WI38 (cell line): ENCODE measurements around the gene FBXO39.
"Not testable (repeated sequence)": the region's sequence is repeated elsewhere in the genome, so short reads cannot be mapped to it uniquely, and the experiment has no call there.

Experiments used
- H3K4me3 ChIP-seq: 2 replicates; pipeline ENCODE4 v1.5.1; 2011; ENCODE audit warnings: low read depth, mild to moderate bottlenecking, control low read depth, low read length
- TF ChIP-seq, protein P1 (sequence below): IDR thresholded peaks from 2 replicates; pipeline ENCODE4 v1.5.1; 2012; ENCODE audit warnings: low read depth, mild to moderate bottlenecking, control low read depth, low read length

FBXO39 gene

DNA sequence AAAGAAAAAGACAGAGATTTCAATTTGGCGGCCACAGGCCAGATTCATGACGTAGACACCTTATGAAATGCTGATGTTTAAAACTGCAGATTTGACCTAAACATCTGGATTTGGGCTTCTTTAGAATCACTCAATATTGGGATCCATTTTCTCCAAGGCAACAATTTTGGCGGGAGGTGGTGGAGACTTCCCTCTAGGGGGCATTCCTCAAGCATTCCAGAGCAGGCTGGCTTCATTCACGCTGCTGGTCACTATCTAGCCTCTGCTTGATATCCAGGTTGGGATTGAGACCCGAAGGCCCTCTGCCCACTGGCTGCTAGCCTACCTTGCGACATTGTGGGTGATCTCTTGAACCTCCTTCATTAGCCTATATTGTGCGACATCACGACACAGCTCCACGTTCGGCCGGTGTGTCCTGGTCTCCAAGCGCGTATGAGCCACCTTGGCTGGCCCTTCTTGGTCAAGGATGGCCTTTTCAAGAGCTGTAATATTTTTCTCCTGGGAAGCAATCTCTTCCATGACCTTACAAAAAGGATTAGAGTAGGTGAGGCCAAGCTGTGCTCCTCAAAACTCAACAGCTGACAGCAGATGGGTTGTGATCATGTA, 24.5 kb downstream of the FBXO39 start:
- TF ChIP-seq, protein P1, sequence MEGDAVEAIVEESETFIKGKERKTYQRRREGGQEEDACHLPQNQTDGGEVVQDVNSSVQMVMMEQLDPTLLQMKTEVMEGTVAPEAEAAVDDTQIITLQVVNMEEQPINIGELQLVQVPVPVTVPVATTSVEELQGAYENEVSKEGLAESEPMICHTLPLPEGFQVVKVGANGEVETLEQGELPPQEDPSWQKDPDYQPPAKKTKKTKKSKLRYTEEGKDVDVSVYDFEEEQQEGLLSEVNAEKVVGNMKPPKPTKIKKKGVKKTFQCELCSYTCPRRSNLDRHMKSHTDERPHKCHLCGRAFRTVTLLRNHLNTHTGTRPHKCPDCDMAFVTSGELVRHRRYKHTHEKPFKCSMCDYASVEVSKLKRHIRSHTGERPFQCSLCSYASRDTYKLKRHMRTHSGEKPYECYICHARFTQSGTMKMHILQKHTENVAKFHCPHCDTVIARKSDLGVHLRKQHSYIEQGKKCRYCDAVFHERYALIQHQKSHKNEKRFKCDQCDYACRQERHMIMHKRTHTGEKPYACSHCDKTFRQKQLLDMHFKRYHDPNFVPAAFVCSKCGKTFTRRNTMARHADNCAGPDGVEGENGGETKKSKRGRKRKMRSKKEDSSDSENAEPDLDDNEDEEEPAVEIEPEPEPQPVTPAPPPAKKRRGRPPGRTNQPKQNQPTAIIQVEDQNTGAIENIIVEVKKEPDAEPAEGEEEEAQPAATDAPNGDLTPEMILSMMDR = peak; percentile 37
- no peak overlapping the region for H3K4me3 ChIP-seq

DNA sequence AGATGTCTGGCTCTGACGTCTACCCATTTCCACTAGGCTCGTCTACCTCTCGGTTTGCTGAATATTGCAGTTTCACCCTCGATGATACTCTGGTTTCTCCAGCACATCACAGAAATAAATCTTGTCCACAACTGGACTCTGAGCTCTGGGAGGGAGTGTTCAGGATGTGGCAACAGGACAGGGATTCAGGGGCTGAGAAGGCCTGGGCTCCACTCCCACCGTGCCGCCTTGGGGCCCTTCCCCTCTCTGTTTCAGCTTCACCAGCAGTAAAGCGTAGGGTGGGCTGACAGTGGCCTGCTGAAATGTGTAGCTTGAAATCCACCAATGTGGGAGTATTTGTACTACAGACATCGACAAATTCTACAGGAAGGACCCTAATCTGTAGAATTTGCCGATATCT, 35.5 kb downstream of the FBXO39 start:
- TF ChIP-seq, protein P1 = no peak

DNA sequence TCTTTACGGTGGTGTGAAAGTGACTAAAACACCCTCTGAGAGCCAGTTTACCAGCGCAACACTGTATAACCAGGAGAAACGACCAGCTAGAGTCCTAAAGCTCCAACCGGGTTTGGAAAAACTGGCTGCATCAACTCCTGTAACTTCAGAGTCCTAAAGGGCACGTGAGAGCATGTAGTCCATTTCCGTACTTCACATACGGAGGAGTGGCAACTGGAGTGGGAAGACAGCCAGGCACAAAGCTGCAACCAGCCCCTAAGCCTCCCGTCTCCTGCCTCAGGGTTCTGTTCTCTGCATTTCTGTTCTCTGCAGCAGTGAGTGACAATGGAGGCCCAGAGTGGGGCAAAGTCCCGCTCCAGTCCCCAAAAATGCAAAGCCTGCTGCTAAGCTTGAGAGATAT, 36.3 kb downstream of the FBXO39 start:
- TF ChIP-seq, protein P1 = no peak
- H3K4me3 ChIP-seq = no peak overlapping the region

More for the DNA sequence above, 35.5 kb downstream of the FBXO39 start:
- H3K4me3 ChIP-seq = no peak overlapping the region

DNA sequence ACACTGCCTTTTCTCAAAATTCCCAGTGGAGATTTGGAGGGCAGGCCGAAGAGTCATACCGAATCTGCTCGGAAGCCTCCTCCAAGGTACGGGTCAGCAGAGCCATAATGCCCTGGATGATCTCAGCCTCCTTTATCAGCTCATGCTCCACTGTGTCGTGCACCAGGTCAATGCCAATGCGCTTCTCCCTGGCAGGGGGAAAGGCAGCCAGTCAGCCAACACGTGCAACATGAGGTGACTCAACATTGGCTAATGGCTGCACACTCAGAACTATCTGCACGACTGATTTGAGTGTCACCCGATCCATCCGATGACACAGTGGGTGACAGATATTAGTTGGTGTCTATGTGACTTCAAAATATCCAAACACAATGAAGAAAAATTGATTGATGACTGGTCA, 39.8 kb downstream of the FBXO39 start:
- TF ChIP-seq, protein P1 = no peak
- no peak overlapping the region for H3K4me3 ChIP-seq

DNA sequence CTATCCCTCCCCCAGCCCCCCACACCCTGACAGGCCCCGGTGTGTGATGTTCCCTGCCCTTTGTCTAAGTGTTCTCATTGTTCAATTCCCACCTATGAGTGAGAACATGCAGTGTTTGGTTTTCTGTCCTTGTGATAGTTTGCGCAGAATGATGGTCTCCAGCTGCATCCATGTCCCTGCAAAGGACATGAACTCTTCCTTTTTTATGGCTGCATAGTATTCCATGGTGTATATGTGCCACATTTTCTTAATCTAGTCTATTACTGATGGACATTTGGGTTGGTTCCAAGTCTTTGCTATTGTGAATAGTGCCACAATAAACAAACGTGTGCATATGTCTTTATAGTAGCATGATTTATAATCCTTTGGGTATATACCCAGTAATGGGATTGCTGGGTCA, 40.4 kb downstream of the FBXO39 start:
- not testable (repeated sequence) for H3K4me3 ChIP-seq

DNA sequence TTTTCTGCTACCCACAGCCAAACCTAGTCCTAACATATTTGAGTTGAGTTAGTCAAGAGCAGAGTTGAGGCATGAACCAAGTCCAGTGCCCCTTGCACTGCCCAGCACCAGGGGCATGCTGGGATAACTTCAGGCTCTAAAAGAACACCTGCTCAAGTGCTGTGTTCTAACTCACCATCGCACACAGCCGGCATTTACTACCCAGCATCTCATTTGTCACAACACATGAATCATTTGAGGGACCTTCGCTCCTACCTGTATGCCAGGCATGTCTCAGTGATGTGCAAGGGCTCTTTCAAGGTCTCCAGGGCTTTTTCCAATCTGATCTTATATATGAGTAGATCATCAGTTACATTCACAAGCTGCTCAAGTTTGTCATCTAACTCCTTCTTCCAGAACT, 42.9 kb downstream of the FBXO39 start:
- TF ChIP-seq, protein P1 = no peak
- H3K4me3 ChIP-seq = no peak overlapping the region

DNA sequence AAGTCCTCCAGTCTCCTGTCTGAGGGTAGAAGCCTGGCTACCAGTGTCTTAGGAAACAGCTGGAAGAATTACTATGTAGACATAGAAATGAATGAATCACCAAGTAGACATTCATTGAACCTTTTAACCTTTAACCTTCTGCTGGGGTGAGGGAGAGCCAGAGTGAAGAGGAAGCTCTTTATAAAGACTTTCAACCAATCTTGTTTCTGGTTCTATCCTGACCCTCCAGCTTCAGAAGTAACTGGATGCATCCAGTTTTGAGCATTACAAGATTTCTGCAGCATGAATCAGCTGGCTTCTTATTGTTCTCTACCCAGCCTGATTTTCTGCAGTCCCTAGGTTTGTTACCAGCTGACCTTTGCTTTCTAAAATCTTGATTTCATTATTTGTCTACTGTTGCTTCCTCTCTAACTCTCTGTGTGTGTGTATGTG, 47.0 kb downstream of the FBXO39 start:
- H3K4me3 ChIP-seq = no peak overlapping the region
- TF ChIP-seq, protein P1 = no peak

DNA sequence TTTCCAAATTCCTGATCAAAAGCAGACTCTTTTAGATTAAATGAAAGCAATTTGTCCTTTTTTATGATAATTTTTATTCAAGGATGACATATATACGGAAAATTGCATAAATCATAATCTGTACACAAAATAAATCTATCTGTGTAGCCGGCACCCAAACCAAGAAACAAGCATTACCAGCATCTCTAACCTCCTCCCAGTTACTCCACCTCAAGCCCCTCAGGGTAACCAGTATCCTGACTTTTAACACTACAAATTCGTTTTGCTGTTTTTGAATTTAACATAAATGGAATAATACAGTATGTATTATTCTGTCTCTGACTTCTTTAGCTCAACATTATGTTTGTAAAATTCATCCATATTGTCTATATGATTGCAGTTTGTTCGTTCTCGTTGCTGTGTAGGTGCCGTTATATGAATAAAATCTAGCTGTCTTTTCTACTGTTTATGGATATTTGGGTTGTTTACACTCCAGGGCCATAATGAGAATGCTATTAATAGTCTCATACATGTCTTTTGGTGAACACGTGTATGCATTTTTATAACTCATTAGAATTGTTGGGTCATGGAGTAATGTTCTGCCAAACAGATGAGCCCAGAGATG, 54.5 kb downstream of the FBXO39 start:
- no peak overlapping the region for H3K4me3 ChIP-seq
- TF ChIP-seq, protein P1 = no peak
